H1 (cell line): ENCODE measurements around the gene HBS1L. TPM values are rescaled to one million over a fixed set of nuclear protein-coding genes. Genes with fewer than 3 reads are reported as not detected.

Experiments
- CTCF ChIA-PET: fragments of 300-600 bp; sonication (Branson Sonifier 250); formaldehyde crosslinking; loops from one replicate; lab custom pipeline; 2021; ENCODE audit not compliant: partially characterized antibody; lab: Charles Lee
- POLR2A ChIA-PET: fragments of 300-600 bp; sonication (Branson Sonifier 250); formaldehyde crosslinking; loops from one replicate; lab custom pipeline; 2021; ENCODE audit warnings: inconsistent platforms; ENCODE audit not compliant: partially characterized antibody; lab: Charles Lee
- DNase-seq, 2 experiments: peaks; one replicate each; pipeline versions ENCODE4 v3.0.0 to v3.0.0-alpha.2; 2010 to 2022; ENCODE audit warnings: low spot score in 2 of 2, low read depth in 1 of 2, mixed read lengths in 1 of 2
- FAIRE-seq: peaks from 2 replicates; lab custom pipeline; 2011; peaks lifted over from hg19 to GRCh38; lab: Jason Lieb, UNC
- H2AFZ ChIP-seq: 2 replicates; pipeline ENCODE4 v1.8.1; 2012; ENCODE audit warnings: low read length, inconsistent platforms
- H2AK5ac ChIP-seq: 2 replicates; pipeline ENCODE4 v1.6.1; 2013; ENCODE audit warnings: low read depth, low read length
- H2BK120ac ChIP-seq: replicated peaks from 2 replicates; pipeline ENCODE3; 2013; ENCODE audit warnings: low read depth, low read length, inconsistent platforms
- H2BK12ac ChIP-seq: 2 replicates; pipeline ENCODE4 v1.6.1; 2013; ENCODE audit warnings: low read depth, low read length
- H2BK15ac ChIP-seq: 2 replicates; pipeline ENCODE4 v1.6.1; 2013; ENCODE audit warnings: low read length
- H2BK20ac ChIP-seq: 2 replicates; pipeline ENCODE4 v1.6.1; 2013; ENCODE audit warnings: low read length
- H2BK5ac ChIP-seq: 2 replicates; pipeline ENCODE4 v1.6.1; 2013; ENCODE audit warnings: low read depth, low read length
- H3K14ac ChIP-seq: 2 replicates; pipeline ENCODE4 v1.6.1; 2013; ENCODE audit warnings: inconsistent platforms; ENCODE audit not compliant: insufficient read length
- H3K18ac ChIP-seq: 2 replicates; pipeline ENCODE4 v1.6.1; 2013; ENCODE audit warnings: low read length; ENCODE audit errors: extremely low read depth
- H3K23ac ChIP-seq: 2 replicates; pipeline ENCODE4 v1.6.1; 2013; ENCODE audit warnings: inconsistent platforms; ENCODE audit not compliant: insufficient read length
- H3K23me2 ChIP-seq: 2 replicates; pipeline ENCODE4 v1.6.1; 2013; ENCODE audit warnings: low read depth, low read length
- H3K27ac ChIP-seq: 2 replicates; pipeline ENCODE4 v1.6.1; 2011; ENCODE audit warnings: low read depth, low read length, inconsistent platforms
- H3K27me3 ChIP-seq, 4 experiments: replicated peaks in 1 of 4; 1 replicate in 1 of 4; 2 replicates in 3 of 4; pipeline versions ENCODE4 v1.6.1 to v1.8.1; 2011 to 2013; ENCODE audit warnings: low read length in 3 of 4, mild to moderate bottlenecking in 3 of 4, inconsistent platforms in 2 of 4, mixed read lengths in 2 of 4, moderate library complexity in 1 of 4; ENCODE audit not compliant: control insufficient read depth in 3 of 4, insufficient read depth in 3 of 4; ENCODE audit errors: extremely low read depth in 1 of 4
- H3K36me3 ChIP-seq, 4 experiments: 2 replicates each; pipeline versions ENCODE4 v1.6.1 to v1.8.1; 2011 to 2013; ENCODE audit warnings: mild to moderate bottlenecking in 4 of 4, low read length in 3 of 4, moderate library complexity in 2 of 4, control low read depth in 1 of 4, inconsistent platforms in 1 of 4; ENCODE audit not compliant: insufficient read depth in 4 of 4, control insufficient read depth in 2 of 4
- H3K4ac ChIP-seq: replicated peaks from 2 replicates; pipeline ENCODE3; 2013; ENCODE audit warnings: low read length, low read depth, mixed read lengths, inconsistent platforms; ENCODE audit not compliant: insufficient read length
- H3K4me1 ChIP-seq, 4 experiments: replicated peaks in 1 of 4; 1 replicate in 1 of 4; 2 replicates in 3 of 4; pipeline versions ENCODE4 v1.6.1 to v1.8.1; 2011 to 2013; ENCODE audit warnings: low read length in 3 of 4, inconsistent platforms in 2 of 4, mixed read lengths in 1 of 4; ENCODE audit not compliant: insufficient read depth in 4 of 4, control insufficient read depth in 3 of 4
- H3K4me2 ChIP-seq, 2 experiments: 2 replicates each; pipeline versions ENCODE4 v1.6.1 to v1.8.1; 2011 to 2013; ENCODE audit warnings: low read depth in 2 of 2, low read length in 2 of 2, control low read depth in 1 of 2, inconsistent platforms in 1 of 2, mild to moderate bottlenecking in 1 of 2; ENCODE audit not compliant: insufficient read depth in 1 of 2
- H3K4me3 ChIP-seq, 4 experiments: fragments of 200-600, 300-600 bp in 1 of 4; sonication (generic), shearing (Covaris generic), sonication (Bioruptor Twin) in 1 of 4; 2 replicates each; pipeline versions ENCODE4 v1.5.1 to v1.8.1; 2011 to 2016; ENCODE audit warnings: low read length in 4 of 4, low read depth in 3 of 4, control low read depth in 2 of 4, inconsistent platforms in 2 of 4, mild to moderate bottlenecking in 2 of 4, mixed read lengths in 1 of 4, moderate library complexity in 1 of 4; ENCODE audit not compliant: insufficient read depth in 2 of 4; ENCODE audit errors: extremely low read depth in 1 of 4
- H3K56ac ChIP-seq: replicated peaks from 2 replicates; pipeline ENCODE3; 2013; ENCODE audit warnings: low read depth, mild to moderate bottlenecking, mixed read lengths, low read length, inconsistent platforms; ENCODE audit not compliant: insufficient read length
- H3K79me1 ChIP-seq: 2 replicates; pipeline ENCODE4 v1.6.1; 2013; ENCODE audit warnings: low read depth, low read length, control low read depth
- H3K79me2 ChIP-seq, 2 experiments: 2 replicates each; pipeline versions ENCODE4 v1.6.1 to v1.8.1; 2012 to 2013; ENCODE audit warnings: low read length in 2 of 2, mild to moderate bottlenecking in 2 of 2, inconsistent platforms in 1 of 2; ENCODE audit not compliant: insufficient read depth in 2 of 2, control insufficient read depth in 1 of 2
- H3K9ac ChIP-seq, 4 experiments: replicated peaks in 1 of 4; 1 replicate in 1 of 4; 2 replicates in 3 of 4; pipeline versions ENCODE4 v1.6.1 to v1.8.1; 2011 to 2013; ENCODE audit warnings: low read depth in 3 of 4, low read length in 3 of 4, control low read depth in 2 of 4, mild to moderate bottlenecking in 2 of 4, moderate library complexity in 2 of 4, inconsistent platforms in 1 of 4; ENCODE audit errors: extremely low read depth in 1 of 4
- H3K9me3 ChIP-seq, 2 experiments: 2 replicates each; pipeline versions ENCODE4 v1.6.1 to v1.8.1; 2012 to 2013; ENCODE audit warnings: mild to moderate bottlenecking in 2 of 2, moderate library complexity in 2 of 2, control low read depth in 1 of 2, inconsistent platforms in 1 of 2, low read depth in 1 of 2, low read length in 1 of 2, mixed read lengths in 1 of 2; ENCODE audit not compliant: insufficient read depth in 2 of 2
- H4K20me1 ChIP-seq, 2 experiments: replicated peaks in 1 of 2; 2 replicates each; pipeline versions ENCODE3 to v1.8.1; 2011 to 2013; ENCODE audit warnings: inconsistent platforms in 2 of 2, low read length in 2 of 2, mild to moderate bottlenecking in 1 of 2; ENCODE audit not compliant: insufficient read depth in 2 of 2, control insufficient read depth in 1 of 2
- H4K5ac ChIP-seq: 2 replicates; pipeline ENCODE4 v1.6.1; 2013; ENCODE audit warnings: low read length, low read depth, mixed read lengths, inconsistent platforms; ENCODE audit not compliant: insufficient read length
- H4K8ac ChIP-seq: 2 replicates; pipeline ENCODE4 v1.8.0; 2013; ENCODE audit warnings: mild to moderate bottlenecking, moderate library complexity, low read length, inconsistent platforms; ENCODE audit not compliant: insufficient read depth; ENCODE audit errors: extremely low read depth
- H4K91ac ChIP-seq: replicated peaks from 2 replicates; pipeline ENCODE3; 2013; ENCODE audit warnings: low read length, mixed read lengths, inconsistent platforms; ENCODE audit not compliant: insufficient read length
- CHD2 ChIP-seq: IDR thresholded peaks from 2 replicates; pipeline ENCODE4 v1.6.1; 2012; ENCODE audit warnings: low read length, improper control_type of control experiment
- CREB1 ChIP-seq: IDR thresholded peaks from 2 replicates; pipeline ENCODE4 v1.6.1; 2012; ENCODE audit warnings: inconsistent platforms
- NRF1 ChIP-seq: IDR thresholded peaks from 2 replicates; pipeline ENCODE4 v1.6.1; 2011; ENCODE audit warnings: mild to moderate bottlenecking, low read depth, low read length, improper control_type of control experiment
- PHF8 ChIP-seq: fragments of 200-600 bp; sonication (generic); conservative IDR thresholded peaks from 2 replicates; pipeline ENCODE4 v1.7.1; 2012; ENCODE audit warnings: low read depth, mild to moderate bottlenecking, inconsistent platforms, low read length, moderate library complexity
- POLR2AphosphoS5 ChIP-seq: IDR thresholded peaks from 2 replicates; pipeline ENCODE4 v1.6.1; 2011; ENCODE audit warnings: low read depth, low read length
- RAD21 ChIP-seq, 2 experiments: IDR thresholded peaks in 1 of 2; conservative IDR thresholded peaks in 1 of 2; 2 replicates each; pipeline ENCODE4 v1.6.1; 2011; ENCODE audit warnings: low read depth in 2 of 2, low read length in 2 of 2, improper control_type of control experiment in 1 of 2, inconsistent platforms in 1 of 2, mild to moderate bottlenecking in 1 of 2, moderate library complexity in 1 of 2
- RBBP5 ChIP-seq: IDR thresholded peaks from 2 replicates; pipeline ENCODE4 v1.7.1; 2012; ENCODE audit warnings: low read depth, mild to moderate bottlenecking, inconsistent platforms, low read length, moderate library complexity, borderline replicate concordance
- RNF2 ChIP-seq: fragments of 200-900, 300-1000 bp; sonication (generic); IDR thresholded peaks from 2 replicates; pipeline ENCODE4 v1.7.1; 2016; ENCODE audit warnings: borderline replicate concordance, low read depth, mild to moderate bottlenecking, antibody characterized with exemption, low read length; ENCODE audit not compliant: poor library complexity, severe bottlenecking; ENCODE audit errors: missing control alignments
- SAP30 ChIP-seq: fragments of 300-600 bp; sonication (generic); IDR thresholded peaks from 2 replicates; pipeline ENCODE4 v1.7.1; 2012; ENCODE audit warnings: low read length, moderate library complexity, mild to moderate bottlenecking, inconsistent platforms; ENCODE audit not compliant: insufficient read depth, insufficient replicate concordance
- SIRT6 ChIP-seq: IDR thresholded peaks from one replicate; pipeline ENCODE4 v1.7.1; 2012; ENCODE audit warnings: low read length, inconsistent platforms
- TCF12 ChIP-seq: IDR thresholded peaks from 2 replicates; pipeline ENCODE4 v1.6.1; 2011; ENCODE audit warnings: low read depth, mild to moderate bottlenecking, low read length
- TEAD4 ChIP-seq: IDR thresholded peaks from 2 replicates; pipeline ENCODE4 v1.6.1; 2012; ENCODE audit warnings: low read depth, low read length, inconsistent platforms, mixed read lengths
- WGBS, 2 experiments: shearing (Covaris generic) in 1 of 2; methylation state at CpG; one replicate each; pipeline versions ENCODE4 v1.1.6 to v1.1.7; 2013 to 2015; ENCODE audit warnings: low lambda C conversion rate in 2 of 2, mixed read lengths in 2 of 2, inconsistent platforms in 1 of 2, low coverage in 1 of 2, missing lambda C conversion rate in 1 of 2; ENCODE audit not compliant: insufficient replicate concordance in 2 of 2, insufficient coverage in 1 of 2, insufficient read length in 1 of 2; ENCODE audit errors: extremely low coverage in 1 of 2, missing lambda C conversion rate in 1 of 2; 5-methylcytosine and 5-hydroxymethylcytosine counted together
- polyA plus RNA-seq, 7 experiments: library from polyadenylated mRNA; depleted of rRNA in 3 of 7; stranded (reverse) in 5 of 7; unstranded in 2 of 7; fragments of >200 nt in 5 of 7; fragments of 200-250 nt in 2 of 7; gene quantifications; 1 replicate in 5 of 7; 2 replicates in 1 of 7; 4 replicates in 1 of 7; pipeline versions ENCODE4 v1.2.1 to v1.2.3, GENCODE V29; 2011 to 2013; ENCODE audit warnings: missing spikeins in 2 of 7, mixed read lengths in 2 of 7
- total RNA-seq: library from RNA; stranded (reverse); fragmentation: NEBNext Ultra II Directional; extraction: Animal tissue kit (Norgen Biotek cat#: 25700); gene quantifications from 2 replicates; pipeline ENCODE4 v1.2.1, GENCODE V29; 2021
- TF ChIP-seq, protein P1 (sequence below): IDR thresholded peaks from 2 replicates; pipeline ENCODE4 v1.6.1; 2012; ENCODE audit warnings: inconsistent platforms
- TF ChIP-seq, protein P2 (sequence below): IDR thresholded peaks from 2 replicates; pipeline ENCODE4 v1.6.1; 2012; ENCODE audit warnings: inconsistent platforms

Gene HBS1L
- total and polyA plus RNA-seq, 2 of the 8 experiments (the other 6 are each of a cell fraction or from before 2014, with no cell fraction given) = 28.1 to 97.1 TPM

DNA sequence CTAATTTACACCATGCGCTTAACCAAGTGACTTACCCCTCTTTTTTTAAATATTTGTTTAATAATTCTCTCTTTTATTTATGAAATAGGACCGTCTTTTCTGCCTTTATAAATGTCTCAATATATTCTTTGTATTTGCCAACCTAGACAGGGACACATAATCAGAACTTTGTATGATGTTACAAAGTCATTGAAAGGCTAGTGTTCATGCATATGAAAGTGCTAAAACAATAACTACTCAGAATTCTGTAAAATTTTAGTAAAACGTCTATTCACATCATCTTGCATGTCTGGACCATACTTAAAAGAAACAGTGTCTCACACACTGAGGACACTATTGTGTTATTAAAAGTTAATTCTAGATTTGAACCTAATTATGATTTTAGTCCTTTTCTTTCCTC is 41.1 kb upstream of the HBS1L start:
- no peak overlapping the region for H2BK15ac ChIP-seq
- no peak overlapping the region for H4K8ac ChIP-seq
- H2BK5ac ChIP-seq = no peak overlapping the region
- no peaks in the 10 kb centered on the region for H3K79me1 ChIP-seq
- no peak overlapping the region for H2BK12ac ChIP-seq
- H4K91ac ChIP-seq = no peak overlapping the region
- no peaks in the 10 kb centered on the region for H3K4me1 ChIP-seq
- no peak overlapping the region for H3K9ac ChIP-seq
- 80% methylated on average over 3 of the region's 3 CpGs; no CpG with 5 or more reads in 1 of the 2 experiments for WGBS, 2 experiments
- H3K27me3 ChIP-seq = no peaks in the 10 kb centered on the region
- no peaks in the 10 kb centered on the region for H3K79me2 ChIP-seq
- peaks cover 1% of the 10 kb centered on the region; the same call in 1 of the 2 replicates for H3K23me2 ChIP-seq
- no peak overlapping the region for H3K14ac ChIP-seq
- ChIA-PET CTCF (no interaction called here), POLR2A (no interaction called here)
- no peak overlapping the region for H2AFZ ChIP-seq
- no peak overlapping the region for H3K4me3 ChIP-seq
- no peaks in the 10 kb centered on the region for H3K9me3 ChIP-seq
- no peak overlapping the region for H3K23ac ChIP-seq
- no peak overlapping the region for H3K56ac ChIP-seq
- DNase-seq = no peak
- no peak overlapping the region for H3K18ac ChIP-seq
- no peaks in the 10 kb centered on the region for H3K36me3 ChIP-seq
- no peak overlapping the region for H2BK120ac ChIP-seq
- no peak overlapping the region for H2AK5ac ChIP-seq
- no peak overlapping the region for H4K5ac ChIP-seq
- H3K4me2 ChIP-seq = no peak overlapping the region
- no peak overlapping the region for H3K4ac ChIP-seq
- FAIRE-seq = no peak
- H4K20me1 ChIP-seq = no peaks in the 10 kb centered on the region
- no peak overlapping the region for H3K27ac ChIP-seq
- no peak overlapping the region for H2BK20ac ChIP-seq
- TF ChIP-seq, protein P1, sequence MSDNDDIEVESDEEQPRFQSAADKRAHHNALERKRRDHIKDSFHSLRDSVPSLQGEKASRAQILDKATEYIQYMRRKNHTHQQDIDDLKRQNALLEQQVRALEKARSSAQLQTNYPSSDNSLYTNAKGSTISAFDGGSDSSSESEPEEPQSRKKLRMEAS = no peak
- TF ChIP-seq CREB1 (no peak), POLR2AphosphoS5 (no peak), RNF2 (no peak), RBBP5 (no peak), NRF1 (no peak), SAP30 (no peak), TCF12 (no peak), PHF8 (no peak), RAD21 (IDR thresholded peaks at IDR 0.05 in 1 of 2, conservative IDR thresholded peaks at IDR 0.05 in 1 of 2; ENCODE audit: low read depth in 2 of 2, low read length in 2 of 2) (no peak), TEAD4 (no peak), CHD2 (no peak), SIRT6 (no peak)
- TF ChIP-seq, protein P2, sequence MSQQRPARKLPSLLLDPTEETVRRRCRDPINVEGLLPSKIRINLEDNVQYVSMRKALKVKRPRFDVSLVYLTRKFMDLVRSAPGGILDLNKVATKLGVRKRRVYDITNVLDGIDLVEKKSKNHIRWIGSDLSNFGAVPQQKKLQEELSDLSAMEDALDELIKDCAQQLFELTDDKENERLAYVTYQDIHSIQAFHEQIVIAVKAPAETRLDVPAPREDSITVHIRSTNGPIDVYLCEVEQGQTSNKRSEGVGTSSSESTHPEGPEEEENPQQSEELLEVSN = no peak
